ENCODE data around the gene C18orf32.

GRCh38 chr18:49515516-49515915, 28.5 kb upstream of the C18orf32 start:
- TF ChIP-seq CTCF (IDR thresholded peaks at IDR 0.05; ENCODE audit: low read depth, low read length) (no peak), EZH2phosphoT487 (IDR thresholded peaks at IDR 0.05; ENCODE audit: low read depth) (no peak)
